Esophagus (tissue), 2 donors: ENCODE results near the gene MAGEA4. TPM values are rescaled to one million over a fixed set of nuclear protein-coding genes. Genes with fewer than 3 reads are reported as not detected.
"Not testable (repeated sequence)": the region's sequence is repeated elsewhere in the genome, so short reads cannot be mapped to it uniquely, and the experiment has no call there.

Source experiments
- H3K27ac ChIP-seq, 2 donors: one replicate each; pipeline ENCODE4 v1.5.1; 2013; ENCODE audit warnings: low read depth in 2 of 2, mild to moderate bottlenecking in 2 of 2, inconsistent platforms in 1 of 2, low read length in 1 of 2, moderate library complexity in 1 of 2
- H3K27me3 ChIP-seq, 2 donors: one replicate each; pipeline ENCODE4 v1.6.1; 2013; ENCODE audit warnings: low read length in 2 of 2, control low read depth in 1 of 2, mild to moderate bottlenecking in 1 of 2; ENCODE audit not compliant: insufficient read depth in 2 of 2, control insufficient read depth in 1 of 2
- H3K36me3 ChIP-seq, 2 donors: one replicate each; pipeline ENCODE4 v1.6.1; 2013; ENCODE audit warnings: low read length in 1 of 2; ENCODE audit not compliant: control insufficient read depth in 2 of 2, insufficient read depth in 2 of 2
- H3K4me1 ChIP-seq, 2 donors: one replicate each; pipeline ENCODE4 v1.6.1; 2013; ENCODE audit warnings: low read length in 1 of 2; ENCODE audit not compliant: control insufficient read depth in 2 of 2, insufficient read depth in 2 of 2
- H3K4me3 ChIP-seq, 2 donors: one replicate each; pipeline ENCODE4 v1.5.1; 2013; ENCODE audit warnings: low read length in 2 of 2, mild to moderate bottlenecking in 2 of 2, low read depth in 1 of 2, moderate library complexity in 1 of 2
- H3K9me3 ChIP-seq, 2 donors: one replicate each; pipeline ENCODE4 v1.6.1; 2013; ENCODE audit warnings: mild to moderate bottlenecking in 2 of 2, low read depth in 1 of 2, low read length in 1 of 2, moderate library complexity in 1 of 2; ENCODE audit not compliant: control insufficient read depth in 2 of 2, insufficient read depth in 1 of 2
- WGBS, 2 donors: extraction: QIAGEN DNeasy Blood & Tissue Kit; methylation state at CpG; one replicate each; pipeline ENCODE4 v1.1.7; 2013; 5-methylcytosine and 5-hydroxymethylcytosine counted together
- polyA plus RNA-seq, 2 donors: library from polyadenylated mRNA; stranded (reverse); fragments of 200-250 nt; gene quantifications; one replicate each; pipeline ENCODE4 v1.2.3, GENCODE V29; 2013
- donor health status: healthy with polysubstance abuse.
- donor health status: Bipolar disorder and iron deficiency.

The MAGEA4 gene
- polyA plus RNA-seq, 2 donors: not detected

DNA sequence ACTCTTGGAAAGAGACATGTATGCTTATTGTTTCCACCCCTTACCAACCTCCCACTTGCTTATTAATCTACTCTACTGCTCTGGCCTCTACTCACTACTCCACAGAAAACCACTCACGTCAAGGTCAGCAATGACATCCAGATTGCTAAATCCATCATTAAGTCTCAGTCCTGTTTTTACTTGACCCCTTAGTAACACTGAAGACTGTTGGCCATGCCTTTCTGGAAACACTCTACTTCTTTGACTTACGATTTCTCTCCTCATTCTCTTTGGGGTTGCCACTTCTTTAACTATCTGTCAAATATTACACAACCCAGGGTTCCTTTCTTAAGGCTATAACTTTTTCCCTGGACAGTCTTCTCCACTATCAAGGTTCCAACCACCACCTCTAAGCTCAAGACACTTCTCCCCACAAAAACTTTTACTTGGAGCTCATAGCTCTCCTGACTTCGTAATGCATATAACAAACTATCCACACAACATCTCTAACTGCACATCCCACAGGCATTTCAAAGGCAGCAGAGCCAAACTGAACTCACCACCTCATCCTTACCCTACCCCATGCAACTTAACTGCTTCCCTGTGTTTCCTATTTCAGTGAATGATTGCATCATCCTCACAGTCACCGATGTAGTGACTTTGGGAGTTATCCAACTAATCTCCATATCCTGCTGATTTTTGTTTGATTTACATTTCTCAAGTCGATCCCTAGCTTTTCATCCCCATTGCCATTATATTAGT, 15.8 kb upstream of the MAGEA4 start:
- Histone ChIP-seq H3K4me1 (no peaks in the 10 kb centered on the region), H3K9me3 (no peaks in the 10 kb centered on the region), H3K27me3 (no peaks in the 10 kb centered on the region), H3K27ac (no peak overlapping the region), H3K36me3 (no peaks in the 10 kb centered on the region), H3K4me3 (no peak overlapping the region)
- 64 to 73% methylated on average over 5 of the region's 5 CpGs for WGBS, 2 donors

DNA sequence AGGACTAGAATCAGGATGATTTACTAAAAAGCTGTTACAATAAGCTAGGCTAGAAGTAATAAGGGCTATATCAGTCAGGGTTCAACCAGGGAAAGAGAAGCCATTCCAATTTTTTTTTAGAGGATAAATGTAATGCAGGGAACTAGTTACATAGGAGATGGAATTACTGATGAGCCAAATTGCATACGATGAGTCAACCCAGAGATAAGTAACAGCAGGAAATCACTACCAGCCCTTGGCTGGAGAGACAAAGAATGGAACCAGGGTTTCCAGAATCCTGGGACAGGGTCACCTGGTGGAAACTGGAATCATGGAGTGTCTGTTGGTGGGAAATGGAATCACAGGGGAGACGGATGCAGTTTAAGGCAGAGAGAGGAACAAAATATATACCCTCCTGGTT, 13.1 kb upstream of the MAGEA4 start:
- no peak overlapping the region for H3K4me3 ChIP-seq
- H3K36me3 ChIP-seq: no peaks in the 10 kb centered on the region
- no peaks in the 10 kb centered on the region for H3K9me3 ChIP-seq
- no peaks in the 10 kb centered on the region for H3K4me1 ChIP-seq
- H3K27ac ChIP-seq: no peak overlapping the region
- H3K27me3 ChIP-seq: no peaks in the 10 kb centered on the region
- 75 to 77% methylated on average over 2 of the region's 2 CpGs for WGBS, 2 donors

DNA sequence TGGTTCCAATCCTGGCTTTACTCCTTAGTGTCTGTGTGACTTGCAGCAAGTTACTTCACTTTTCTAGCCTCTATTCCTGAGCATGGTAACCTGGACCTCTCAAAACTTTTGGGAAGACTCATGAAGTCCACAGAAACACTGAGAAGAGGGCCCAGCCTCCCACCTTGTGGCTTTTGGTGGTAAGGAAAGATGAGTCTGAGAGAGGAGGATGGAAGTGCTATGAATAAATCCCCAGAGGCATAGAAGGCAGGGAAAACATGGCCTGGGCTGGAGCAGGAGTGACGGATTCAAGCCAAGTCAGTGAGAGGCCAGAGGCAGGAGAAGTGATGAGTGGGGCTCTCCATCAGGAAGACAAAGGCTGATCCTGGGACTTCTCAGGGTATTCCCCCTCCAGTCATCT, 10.9 kb upstream of the MAGEA4 start:
- no peaks in the 10 kb centered on the region for H3K36me3 ChIP-seq
- H3K27me3 ChIP-seq: no peaks in the 10 kb centered on the region
- H3K4me1 ChIP-seq: no peaks in the 10 kb centered on the region
- H3K27ac ChIP-seq: no peak overlapping the region
- WGBS, 2 donors: 67 to 83% methylated on average over 1 of the region's 1 CpG
- H3K4me3 ChIP-seq: no peak overlapping the region
- no peaks in the 10 kb centered on the region for H3K9me3 ChIP-seq

DNA sequence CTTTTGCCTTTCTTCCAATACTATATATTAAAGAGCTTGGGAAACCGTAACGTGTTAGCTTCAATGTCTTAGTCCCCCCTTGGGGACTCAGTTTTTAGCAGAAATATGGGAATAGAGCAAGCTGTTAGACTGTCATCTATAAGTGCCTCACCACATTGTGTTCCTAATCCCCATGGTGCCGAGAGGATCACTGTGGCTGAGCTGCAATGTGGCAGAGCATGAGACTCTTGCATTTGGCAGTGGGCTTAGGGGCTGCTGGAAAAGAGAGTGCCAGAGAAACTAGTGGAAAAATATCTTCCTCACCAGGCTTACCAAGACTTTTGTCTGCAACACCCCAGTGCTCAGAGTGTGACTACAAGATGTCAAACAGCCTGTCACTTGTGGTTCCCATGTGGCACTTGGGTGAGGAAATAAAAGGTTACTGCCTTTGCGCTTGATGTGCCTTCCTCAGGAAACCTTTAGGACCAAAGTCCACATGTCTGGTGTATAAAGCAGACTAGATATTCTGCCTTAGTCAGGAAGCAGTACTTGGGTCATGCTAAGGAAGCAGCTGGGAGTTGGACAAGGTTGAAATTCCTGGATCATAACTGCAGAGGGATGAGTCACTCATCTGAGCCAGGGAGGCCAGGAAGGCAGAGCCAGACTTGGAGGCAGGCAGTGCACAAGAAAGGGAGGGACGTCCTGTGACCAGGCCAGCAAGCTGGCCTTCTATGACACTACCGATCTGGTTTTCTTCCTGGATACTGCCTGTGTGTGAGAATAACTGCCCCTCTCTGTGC, 9.7 kb upstream of the MAGEA4 start:
- WGBS, 2 donors: 46 to 51% methylated on average over 6 of the region's 6 CpGs
- H3K9me3 ChIP-seq: no peaks in the 10 kb centered on the region
- no peak overlapping the region for H3K27ac ChIP-seq

DNA sequence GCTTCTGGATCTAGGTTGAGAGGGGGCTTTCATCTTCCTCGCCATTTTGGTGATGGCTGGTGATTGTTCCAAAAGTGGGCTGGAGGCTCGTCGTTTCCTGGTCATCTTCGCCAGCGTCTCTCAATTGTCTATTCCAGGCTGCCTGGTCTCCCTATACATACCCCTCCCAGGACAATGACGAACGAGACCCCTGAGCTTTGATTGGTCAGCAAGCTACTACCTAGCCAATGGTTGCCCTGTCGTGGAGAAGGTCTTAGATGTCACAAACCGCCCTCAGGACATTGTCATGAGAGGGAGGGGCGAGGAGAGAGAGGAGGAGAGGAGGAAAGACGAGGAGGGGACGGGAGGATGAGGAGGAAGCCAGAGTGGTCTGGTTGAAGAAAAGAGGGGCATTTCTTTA, 7.7 kb upstream of the MAGEA4 start:
- Histone ChIP-seq H3K36me3 (no peaks in the 10 kb centered on the region), H3K27ac (no peak overlapping the region), H3K4me3 (no peak overlapping the region), H3K4me1 (no peaks in the 10 kb centered on the region), H3K9me3 (no peaks in the 10 kb centered on the region), H3K27me3 (no peaks in the 10 kb centered on the region)
- 72 to 88% methylated on average over 12 of the region's 12 CpGs for WGBS, 2 donors

More for the DNA sequence above, 9.7 kb upstream of the MAGEA4 start:
- Histone ChIP-seq H3K4me1 (no peaks in the 10 kb centered on the region), H3K27me3 (no peaks in the 10 kb centered on the region), H3K4me3 (no peak overlapping the region), H3K36me3 (no peaks in the 10 kb centered on the region)

DNA sequence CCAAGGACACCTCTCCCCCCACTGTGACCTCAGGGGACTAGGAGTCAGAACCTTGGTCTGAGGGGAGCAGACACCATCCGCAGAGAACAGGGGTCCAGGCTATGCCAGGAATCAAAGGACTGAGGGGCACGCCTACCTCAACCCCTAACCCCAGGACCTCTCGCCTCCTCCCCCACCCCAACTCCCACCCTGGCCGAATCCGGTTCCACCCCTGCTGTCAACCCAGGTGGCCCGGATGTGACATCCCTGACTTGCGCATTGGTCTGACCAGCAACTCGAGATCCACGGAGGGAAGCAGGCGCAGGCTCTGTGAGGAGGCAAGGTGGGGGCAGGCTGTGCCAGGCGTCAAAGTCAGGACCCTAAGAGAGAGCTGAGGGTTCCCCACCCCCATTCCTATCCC, 468 bp upstream of the MAGEA4 start:
- WGBS, 2 donors: 82 to 89% methylated on average over 9 to 11 of the region's 11 CpGs
- H3K27ac ChIP-seq: no peak overlapping the region
- no peaks in the 10 kb centered on the region for H3K27me3 ChIP-seq
- no peaks in the 10 kb centered on the region for H3K4me1 ChIP-seq
- no peaks in the 10 kb centered on the region for H3K9me3 ChIP-seq
- no peaks in the 10 kb centered on the region for H3K36me3 ChIP-seq
- H3K4me3 ChIP-seq: no peak overlapping the region

DNA sequence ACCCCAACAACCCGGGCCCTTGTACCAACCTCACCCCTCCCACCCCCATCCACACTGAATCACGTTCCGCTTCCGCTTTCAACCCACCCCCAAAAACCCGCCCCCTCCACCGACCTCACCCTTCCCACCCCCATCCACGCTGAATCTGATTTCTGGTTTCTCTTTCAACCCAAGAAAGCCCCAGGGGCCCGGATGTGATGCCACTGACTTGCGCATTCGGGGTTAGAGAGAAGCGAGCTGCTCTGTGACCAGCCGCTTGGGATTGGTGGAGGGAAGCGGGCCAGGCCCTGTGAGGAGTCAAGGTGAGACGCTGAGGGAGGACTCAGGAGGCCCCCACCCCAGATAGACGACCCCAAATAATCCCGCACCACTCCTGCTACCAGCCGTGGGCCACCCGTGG, 6.0 kb downstream of the MAGEA4 start:
- not testable (repeated sequence) for H3K9me3 ChIP-seq, H3K27ac ChIP-seq, H3K36me3 ChIP-seq, H3K4me1 ChIP-seq, H3K27me3 ChIP-seq, H3K4me3 ChIP-seq
- 87 to 95% methylated on average over 15 to 17 of the region's 18 CpGs for WGBS, 2 donors

DNA sequence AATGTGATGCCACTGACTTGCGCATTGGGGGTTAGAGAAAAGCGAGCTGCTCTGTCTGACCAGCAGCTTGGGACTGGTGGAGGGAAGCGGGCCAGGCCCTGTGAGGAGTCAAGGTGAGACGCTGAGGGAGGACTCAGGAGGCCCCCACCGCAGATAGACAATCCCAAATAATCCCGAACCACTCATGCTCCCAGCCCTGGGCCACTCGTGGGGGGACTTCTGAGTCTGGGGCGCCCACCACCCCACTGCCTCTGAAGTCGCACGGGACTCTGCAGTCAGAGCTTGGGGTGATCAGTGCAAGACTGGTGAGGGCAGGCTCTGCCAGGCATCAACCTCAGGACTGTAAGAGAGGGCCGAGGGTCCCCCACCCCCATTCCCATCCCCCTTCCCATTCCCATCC, 6.9 kb downstream of the MAGEA4 start:
- Histone ChIP-seq H3K36me3 (no peaks in the 10 kb centered on the region), H3K27ac (no peak overlapping the region), H3K9me3 (peaks cover 0 to 3% of the 10 kb centered on the region in 2 donors), H3K4me1 (no peaks in the 10 kb centered on the region), H3K27me3 (no peaks in the 10 kb centered on the region), H3K4me3 (no peak overlapping the region)
- WGBS, 2 donors: 94 to 97% methylated on average over 11 of the region's 11 CpGs

DNA sequence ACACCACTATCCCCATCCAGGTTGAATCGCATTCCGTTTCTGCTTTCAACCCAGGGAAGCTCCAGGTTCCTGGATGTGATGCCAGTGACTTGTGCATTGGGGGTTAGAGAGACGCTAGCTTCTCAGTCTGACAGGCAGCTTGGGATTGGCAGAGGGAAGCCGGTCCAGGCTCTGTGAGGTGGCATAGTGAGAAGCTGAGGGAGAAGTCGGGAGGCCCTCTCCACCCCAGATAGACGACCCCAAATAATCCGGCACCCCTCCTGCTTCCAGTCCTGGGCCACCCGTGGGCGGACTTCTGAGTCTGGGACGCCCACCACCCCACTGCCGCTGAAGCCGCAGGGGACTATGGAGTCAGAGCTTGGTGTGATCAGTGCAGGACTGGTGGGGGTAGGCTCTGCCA, 7.4 kb downstream of the MAGEA4 start:
- 88 to 96% methylated on average over 12 of the region's 12 CpGs for WGBS, 2 donors
- Histone ChIP-seq H3K9me3 (peaks cover 0 to 3% of the 10 kb centered on the region in 2 donors), H3K4me1 (no peaks in the 10 kb centered on the region), H3K27me3 (no peaks in the 10 kb centered on the region), H3K27ac (no peak overlapping the region), H3K4me3 (no peak overlapping the region), H3K36me3 (no peaks in the 10 kb centered on the region)

DNA sequence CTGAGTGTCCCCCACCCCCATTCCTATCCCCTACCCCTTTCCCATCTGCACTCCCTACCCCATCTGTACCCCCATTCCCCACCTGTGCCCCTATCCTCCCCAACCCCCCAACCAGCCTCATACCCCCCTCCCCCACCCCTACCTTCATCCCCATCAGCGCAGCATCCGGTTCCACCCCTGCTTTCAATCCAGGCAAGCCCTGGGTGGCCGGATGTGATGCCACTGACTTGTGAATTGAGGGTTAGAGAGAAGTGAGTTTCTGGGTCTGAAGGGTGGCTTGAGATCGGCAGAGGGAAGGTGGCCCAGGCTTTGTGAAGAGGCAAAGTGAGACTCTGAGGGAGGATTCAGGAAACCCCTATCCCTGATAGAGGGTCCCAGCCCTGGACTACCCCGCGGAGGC, 7.8 kb downstream of the MAGEA4 start:
- Histone ChIP-seq H3K4me3 (no peak overlapping the region), H3K36me3 (no peaks in the 10 kb centered on the region), H3K4me1 (no peaks in the 10 kb centered on the region), H3K27ac (no peak overlapping the region), H3K9me3 (peaks cover 0 to 3% of the 10 kb centered on the region in 2 donors), H3K27me3 (no peaks in the 10 kb centered on the region)
- 66 to 70% methylated on average over 6 of the region's 6 CpGs for WGBS, 2 donors
